GM19452 (cell line): ENCODE results near the gene HS1BP3.
A peak's percentile ranks its signal among the peaks of the same experiment; 100 is the strongest.

Experiments used
- ATAC-seq: cut with Tn5 transposase; IDR thresholded peaks from one replicate; pipeline ENCODE4 v1.9.1; 2021; ENCODE audit not compliant: unreplicated experiment

Gene HS1BP3

DNA sequence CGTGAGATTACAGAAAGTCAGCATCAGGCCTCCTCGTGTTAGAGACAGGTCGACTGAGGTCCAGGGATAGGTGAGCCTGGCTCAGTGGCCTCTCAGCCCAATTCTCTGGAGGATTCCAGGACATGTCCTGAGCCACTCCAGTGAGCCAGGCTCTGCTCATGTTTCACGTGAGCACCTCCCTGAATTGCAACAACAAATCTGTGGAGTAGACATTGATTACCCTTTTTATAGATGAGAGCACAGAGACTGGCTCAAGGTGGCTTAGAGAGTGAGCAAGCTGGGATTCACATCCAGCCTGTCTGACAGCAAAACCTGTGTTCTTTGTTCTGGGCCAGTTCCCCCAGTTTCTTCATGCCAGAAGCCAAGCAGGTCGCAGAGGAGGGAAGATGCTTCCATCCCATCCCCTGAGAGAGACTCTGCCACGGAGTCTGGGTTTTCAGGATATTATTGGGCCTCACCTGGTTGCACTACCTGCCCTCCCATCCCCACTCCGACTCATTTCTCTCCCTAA is 46.4 kb downstream of the HS1BP3 start:
- no peak for ATAC-seq

DNA sequence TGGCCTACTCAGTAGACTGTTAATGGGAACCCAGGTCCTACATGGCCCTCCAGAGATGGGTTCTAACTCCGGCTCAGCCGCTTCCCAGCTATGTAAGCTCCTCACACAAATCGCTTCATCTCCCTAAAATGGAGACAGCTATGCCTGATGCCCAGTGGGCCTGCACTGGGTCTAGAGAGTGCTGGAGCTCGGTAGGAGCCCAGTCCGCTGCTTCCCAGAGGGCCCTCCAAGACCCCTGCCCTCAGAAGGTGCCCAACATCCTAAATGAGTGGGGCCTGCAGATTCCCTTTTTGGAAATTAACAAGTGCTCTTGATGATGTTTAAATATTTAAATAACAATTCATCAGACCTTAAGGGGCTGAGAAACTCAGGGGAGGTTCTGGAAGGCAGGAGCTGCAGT is 47.1 kb downstream of the HS1BP3 start:
- ATAC-seq, result no peak

DNA sequence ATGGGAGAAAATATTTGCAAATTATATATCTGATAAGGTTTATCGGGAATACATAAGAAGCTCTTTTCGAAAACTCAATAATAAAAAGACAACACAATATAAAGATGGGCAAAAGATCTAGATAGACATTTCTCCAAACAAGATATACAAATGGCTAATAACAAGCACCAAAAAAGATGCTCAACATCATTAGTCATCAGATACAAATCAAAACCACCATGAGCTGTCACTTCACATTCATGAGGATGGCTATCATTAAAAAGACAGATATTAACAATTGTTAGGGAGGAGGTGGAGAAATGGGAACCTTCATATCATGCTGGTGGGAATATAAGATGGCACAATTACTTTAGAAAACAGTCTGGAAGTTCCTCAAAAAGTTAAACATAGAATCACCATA is 48.1 kb downstream of the HS1BP3 start:
- ATAC-seq, result no peak

DNA sequence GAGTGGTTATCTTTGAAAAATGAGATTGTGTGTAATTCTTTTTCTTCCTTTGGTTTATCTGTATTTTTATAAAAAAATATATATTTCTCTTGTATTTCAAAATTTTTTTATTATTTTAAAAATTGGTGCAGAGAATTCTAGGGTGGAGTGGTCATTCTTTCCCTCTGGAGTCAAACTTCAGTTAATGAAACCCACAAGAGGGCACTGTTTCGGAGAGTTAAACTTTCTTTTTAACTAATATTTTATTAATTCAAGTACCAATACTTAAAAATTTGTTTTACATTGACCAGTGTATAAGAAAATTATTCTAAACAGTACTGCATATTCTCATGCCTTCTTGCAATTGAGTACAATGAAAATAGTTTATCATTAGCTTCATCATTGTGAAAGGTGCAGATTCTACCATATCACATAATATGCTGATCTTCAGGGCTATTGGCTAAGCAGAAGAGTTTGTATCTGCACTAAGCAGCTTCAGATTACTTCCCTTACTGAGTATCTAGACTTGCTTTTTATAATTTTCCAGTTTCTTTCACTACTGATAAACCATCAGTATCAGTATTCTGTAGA is 50.1 kb downstream of the HS1BP3 start:
- ATAC-seq, result no peak

DNA sequence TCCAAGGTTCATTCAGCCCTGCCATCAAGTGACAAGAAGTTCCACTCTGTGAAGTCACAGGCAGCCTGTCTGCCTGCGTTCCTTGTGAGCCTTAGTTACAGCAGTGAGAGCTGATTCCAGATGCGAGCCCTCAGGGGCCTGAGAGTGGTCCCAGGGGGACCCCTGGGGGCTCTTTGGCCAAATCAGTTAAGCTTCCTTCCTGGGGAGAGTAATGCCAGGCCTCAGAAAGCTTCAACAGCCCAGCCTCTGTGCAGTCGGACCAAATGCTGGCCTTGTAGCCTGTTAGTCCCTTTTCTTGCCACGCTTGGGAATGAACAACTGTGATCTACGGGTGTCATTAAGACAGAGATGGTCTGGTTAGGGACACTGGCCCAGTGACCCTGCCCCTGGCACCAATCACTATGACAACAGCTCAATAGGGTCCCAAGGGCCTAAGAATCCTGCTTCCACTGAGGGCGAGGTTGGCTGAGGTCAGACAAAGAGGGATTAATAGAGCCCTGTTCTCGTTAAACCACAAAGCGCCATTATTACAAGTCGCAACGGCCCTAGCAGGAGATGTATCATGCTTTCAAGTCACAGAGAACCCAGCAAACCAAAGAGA is 50.9 kb downstream of the HS1BP3 start:
- ATAC-seq, result no peak

DNA sequence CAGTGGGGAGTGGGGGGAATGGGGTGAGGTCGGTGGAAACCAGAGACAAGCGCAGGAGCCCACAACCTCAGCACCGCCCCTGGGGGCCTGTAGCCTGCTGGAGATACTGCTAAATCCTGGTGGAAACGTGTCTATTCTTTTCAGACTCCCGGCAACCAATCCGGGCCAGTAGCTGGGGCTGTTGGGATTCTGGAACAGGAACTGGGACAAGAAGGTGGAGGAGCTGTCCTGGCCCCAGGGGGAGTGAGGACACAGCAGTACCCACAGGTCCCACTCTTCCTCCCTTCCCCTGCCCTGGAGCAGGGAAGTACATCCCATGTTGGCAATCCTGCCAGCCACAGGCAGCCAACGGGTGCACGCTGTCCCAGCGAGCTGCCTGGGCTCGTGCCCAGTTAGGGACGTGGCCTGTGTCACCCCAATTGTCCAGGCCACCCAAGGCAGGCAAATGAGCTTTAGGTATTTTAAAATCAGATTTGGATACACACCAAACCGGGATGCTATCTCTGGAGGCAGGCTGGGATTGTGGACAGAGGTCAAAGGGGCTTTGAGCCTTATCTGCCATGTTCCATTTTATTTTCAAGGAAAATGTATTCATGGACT is 51.8 kb downstream of the HS1BP3 start:
- no peak for ATAC-seq

DNA sequence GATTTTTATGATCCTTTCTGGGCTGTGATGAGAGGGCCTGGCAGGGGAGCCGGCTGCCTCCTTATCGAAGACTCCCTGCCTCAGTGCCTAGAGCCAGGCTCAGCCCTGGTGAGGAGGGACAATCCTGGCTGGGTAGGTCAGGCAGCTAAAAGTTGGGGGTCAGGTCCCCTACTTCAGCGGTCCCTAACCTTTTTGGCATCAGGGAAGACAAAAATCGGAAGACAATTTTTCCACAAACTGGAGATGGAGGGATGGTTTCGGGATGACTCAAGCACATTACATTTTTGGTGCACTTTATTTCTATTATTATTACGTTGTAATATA is 53.1 kb downstream of the HS1BP3 start:
- no peak for ATAC-seq

DNA sequence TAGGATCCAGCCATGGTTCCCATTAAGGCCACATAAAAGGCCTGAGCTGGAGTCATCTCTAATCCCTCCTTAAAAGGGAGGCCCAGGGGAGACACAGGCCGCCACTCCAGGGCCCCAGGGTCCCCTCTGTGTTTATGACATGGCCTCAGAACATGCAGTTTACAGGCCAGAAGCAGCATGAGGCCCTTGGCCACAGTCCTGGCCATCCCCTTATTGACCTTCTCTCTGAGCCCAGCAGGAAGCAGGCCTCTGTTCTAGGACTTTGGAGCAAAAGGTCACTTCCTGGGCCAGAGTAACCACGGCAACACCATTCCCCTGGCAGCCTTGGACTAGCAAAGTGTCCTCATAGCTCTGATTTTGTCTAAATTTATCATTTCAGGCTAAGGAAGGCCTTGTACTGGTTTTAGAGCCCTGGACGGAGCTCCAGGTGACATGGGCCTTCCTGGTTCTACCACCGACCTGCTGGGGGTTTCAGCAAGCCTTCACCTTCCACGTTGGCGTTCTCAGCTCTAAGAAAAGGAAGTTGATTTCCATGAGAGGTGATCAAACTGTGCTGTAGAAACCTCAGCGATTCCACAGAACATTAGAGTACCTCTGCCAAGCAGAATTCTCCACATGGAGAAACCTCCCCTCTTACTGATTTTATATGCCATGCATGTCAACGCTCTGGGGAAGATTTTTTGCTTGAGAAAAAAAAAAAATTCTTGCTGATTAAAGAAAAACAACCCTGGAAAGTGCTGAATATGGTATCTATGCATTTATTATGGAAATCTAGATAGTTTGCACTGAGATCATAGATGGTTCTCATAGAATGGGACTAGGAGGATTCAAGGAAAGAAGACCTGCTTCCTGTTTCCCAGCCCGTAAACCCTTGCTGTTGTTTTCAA is 53.7 kb downstream of the HS1BP3 start:
- no peak for ATAC-seq

DNA sequence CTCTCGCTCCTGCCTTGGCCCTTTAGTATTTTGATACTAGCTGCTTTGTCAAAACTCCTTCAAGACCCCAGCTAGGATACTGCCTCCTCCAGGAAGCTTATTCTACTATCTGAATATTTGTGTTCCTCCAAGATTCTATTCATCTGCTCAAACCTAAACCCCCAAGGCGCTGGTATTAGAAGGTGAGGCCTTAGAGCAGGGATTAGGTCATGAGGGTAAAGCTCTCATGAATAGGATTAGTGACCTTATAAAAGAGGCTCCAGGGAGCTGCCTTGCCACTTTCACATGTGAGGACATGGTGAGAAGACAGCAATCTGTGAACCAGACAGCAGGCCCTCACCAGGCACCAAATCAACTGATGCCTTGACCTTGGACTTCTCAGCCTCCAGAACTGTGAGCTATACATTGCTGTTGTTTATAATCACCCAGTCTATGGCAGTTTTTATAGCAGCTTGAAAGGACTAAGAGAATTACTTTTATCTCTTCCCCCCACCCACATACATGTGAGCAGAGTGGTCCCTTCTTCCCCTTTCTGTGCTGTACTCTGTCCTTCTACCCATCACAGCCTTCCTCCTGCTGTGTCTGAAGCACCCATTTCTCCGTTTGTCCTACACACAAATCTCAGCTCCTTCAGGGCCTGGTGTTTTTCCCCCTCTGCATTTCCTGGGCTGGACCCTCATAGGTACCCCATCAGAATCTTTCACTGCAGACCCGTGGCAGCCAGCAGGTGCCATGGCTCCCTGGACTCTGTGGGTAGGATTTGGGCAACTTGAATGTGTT is 54.5 kb downstream of the HS1BP3 start:
- peak; percentile 7 for ATAC-seq

DNA sequence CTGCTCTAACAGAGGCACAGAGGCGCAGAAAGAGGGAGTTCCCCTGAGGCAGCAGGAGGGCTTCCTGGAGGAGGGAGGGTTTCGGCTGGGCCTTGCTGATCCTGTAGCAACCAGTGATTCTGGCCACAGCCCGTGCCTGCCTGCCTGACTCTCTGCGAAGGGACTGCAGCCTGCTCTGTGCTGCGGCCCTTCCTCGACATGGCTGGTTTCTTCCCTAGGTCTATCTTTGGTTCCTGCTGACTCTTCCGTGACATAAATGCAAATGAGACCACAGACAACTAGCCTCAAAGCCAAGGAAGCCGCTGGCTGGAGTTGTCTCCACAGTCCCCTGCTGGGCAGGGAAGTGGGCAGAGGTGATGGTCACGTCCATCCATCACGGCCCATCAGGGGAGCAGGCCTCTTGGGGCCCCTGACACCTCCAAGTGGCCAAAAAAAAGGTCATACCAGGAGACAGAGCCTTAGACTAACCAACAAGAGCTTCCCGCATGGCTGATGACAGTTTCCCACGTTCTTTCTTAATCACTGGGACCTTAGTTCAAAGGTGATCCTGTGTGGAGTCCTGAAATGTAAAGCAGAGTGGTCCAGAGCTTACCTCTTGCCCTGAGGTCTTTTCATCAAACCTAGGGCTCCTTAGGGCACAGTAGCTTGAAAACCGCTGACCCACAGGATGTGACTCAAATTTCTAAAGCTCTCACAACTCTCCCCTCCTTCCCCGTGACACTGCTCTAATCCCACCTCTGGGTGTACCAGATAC is 55.3 kb downstream of the HS1BP3 start:
- peak; percentile 86 for ATAC-seq

DNA sequence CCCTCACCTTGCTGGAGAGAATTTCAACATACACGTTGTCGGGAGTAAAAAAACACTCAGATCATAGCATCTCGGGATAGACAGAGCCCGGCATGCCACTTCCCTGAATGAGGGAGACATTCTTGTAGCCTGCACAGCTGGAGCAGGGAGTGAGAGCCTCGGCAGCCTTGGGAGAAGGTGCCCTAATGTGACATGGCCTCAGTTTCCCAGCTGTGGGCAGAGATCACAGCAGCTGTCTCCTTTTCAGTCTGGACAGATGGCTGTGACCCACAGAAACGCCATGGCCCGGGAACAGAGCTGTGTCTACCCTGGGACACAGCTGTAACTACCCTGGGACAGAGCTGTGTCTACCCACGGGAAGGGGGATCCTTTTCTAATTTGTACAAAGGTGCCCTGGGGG is 55.9 kb downstream of the HS1BP3 start:
- ATAC-seq, result no peak

DNA sequence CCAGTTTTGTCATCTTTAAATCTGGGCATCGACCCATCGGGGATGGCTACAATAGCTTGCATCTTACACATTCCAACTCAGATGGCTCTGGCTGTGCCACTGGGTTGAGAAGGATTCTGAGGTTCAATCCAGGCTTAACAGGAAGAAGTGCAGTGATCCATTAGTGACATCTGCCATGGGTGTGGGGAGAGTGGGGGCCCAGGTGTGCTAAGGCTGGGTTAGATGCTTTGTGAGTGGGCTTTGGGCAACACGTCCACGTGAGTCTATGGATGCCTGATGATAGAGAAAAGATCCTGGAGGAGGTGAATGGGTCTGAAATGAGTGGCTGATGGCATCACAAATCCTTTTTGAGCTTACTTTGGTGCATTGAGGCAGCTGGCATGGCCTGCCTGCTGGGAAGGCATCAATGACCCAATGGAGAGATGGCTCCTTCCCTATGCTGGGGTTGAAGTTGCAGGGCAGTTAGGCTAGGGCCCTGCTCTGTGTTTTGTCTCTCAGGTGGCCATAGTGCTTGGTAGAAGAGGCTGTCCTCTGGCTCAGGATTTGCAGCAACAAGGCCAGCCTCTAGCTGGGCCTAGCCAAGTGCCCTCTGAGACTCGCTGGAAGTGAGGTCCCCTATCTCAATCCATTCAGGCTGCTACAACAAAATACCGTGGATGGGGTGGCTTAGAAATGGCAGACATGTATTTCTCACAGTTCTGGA is 56.7 kb downstream of the HS1BP3 start:
- no peak for ATAC-seq

DNA sequence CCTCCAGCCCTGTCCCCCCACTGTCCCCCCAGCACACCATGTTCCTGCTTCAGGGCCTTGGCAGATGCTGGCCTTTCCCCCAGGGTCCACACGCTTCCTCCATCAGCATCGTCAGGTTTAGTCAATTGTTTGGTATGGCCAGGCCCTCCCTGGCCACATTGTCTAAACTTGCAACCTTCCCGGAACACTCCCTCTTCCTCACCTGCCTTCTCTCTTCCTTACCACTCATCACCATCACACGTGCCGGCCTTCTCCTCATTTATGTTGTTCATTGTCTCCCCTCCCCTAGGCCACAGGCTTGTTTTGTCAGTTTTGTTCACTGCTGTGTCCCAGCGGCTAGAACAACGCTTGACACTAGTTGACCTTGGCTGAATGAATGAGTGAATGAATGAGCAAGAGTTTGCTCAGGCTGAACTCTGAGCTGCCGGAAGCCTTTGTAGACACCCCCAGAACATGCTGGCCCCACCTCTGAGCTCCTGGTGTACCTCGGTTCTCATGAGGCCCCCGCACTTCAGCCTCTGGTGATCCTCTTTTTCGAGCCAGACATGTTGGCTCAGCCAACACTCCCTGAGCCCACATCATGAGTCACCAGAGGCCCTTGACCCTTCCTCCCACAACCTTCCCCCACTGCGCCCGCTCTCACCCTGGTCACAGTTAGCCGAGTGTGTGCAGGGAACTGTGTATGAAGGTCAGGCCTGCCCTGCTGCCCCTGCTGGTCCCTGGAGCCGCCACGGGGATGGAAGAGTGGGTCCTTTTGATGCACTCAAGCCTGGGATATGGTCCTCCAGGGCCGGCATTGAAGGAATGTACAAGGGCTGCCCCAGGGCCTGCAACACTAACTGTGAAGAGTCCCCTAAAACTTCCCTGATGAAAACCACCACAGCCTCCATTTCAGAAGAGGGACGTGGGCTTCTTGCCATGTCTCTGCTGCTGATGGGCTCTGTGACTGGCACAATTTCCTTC is 57.5 kb downstream of the HS1BP3 start:
- ATAC-seq, result no peak

DNA sequence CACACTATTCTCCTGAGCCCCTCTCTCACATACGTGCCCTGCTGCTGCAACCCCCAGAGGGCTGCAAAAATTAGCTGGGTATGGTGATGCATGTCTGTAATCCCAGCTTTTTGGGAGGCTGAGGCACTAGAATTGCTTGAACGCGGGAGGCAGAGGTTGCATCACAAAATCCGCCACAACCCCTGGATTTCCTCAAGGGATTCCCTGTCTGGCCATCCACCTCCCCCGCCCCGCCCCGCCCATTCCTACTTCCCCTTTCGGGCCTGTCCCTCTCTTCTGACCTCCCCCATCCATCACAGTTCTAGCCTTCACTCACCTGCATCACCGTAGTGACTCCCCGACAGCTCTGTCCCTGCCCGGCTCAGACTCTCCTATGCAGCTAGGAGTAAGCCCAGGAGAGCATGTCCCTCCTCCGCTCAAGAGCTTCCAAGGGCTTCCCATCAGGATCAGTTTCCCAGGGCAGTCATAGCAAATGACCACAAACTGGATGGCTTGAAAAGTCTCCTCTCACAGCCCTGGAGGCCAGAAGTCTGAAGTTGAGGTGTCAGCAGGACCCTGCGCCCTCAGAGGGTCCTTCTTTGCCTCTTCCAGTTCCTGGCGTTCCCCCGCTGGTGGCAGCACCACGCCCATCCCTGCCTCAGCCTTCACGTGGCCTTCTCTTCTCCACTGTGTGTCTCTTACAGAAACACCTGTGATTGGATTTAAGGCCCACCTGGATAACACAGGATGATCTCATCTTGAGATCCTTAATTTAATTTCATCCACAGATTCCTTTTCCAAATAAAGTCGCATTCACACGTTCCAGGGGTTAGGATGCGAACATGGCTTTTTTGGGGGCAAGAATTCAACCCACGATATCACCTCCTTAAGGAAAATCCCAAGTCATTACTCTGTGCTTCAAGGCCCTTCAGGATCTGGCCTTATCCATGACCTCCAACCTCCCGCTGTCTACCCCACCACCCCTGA is 58.5 kb downstream of the HS1BP3 start:
- no peak for ATAC-seq

DNA sequence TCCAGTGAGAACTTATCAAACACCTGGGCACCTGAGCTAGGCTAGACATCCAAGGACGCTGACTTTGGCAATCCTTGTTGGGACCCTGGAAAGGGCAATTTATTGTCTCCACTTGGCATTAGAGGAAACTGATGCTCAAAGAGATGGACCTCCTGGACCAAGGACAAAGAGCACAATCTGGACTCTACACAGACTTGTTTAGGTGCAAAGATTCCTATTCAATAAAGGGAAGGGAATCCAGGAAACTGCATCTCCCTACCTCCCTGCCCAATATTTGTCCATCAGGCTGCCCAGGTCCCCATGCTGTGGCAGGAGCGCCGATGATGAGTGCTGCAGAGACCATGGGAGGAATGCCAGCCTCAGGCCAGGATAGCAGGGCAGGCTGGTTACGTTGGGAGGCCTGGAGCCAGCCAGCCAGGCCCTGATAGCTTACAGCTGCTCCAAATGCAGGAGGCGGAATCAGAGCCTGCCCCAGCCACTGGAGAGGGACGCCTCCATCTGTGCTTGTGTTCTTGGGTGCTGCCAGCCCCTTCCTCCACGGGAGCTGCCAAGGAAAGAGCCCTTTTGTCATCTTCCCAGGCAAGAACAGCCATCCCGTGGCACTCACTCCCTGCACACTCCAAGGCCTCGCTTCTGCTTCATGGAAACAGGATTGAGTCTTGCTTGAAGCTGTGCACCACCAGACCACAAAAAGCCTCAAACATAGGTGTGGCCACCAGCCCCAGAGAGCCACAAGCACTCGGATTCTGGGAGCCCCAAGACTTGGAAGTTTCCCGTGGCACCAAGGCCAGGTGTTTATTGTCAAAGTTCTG is 60.0 kb downstream of the HS1BP3 start:
- ATAC-seq, result no peak

DNA sequence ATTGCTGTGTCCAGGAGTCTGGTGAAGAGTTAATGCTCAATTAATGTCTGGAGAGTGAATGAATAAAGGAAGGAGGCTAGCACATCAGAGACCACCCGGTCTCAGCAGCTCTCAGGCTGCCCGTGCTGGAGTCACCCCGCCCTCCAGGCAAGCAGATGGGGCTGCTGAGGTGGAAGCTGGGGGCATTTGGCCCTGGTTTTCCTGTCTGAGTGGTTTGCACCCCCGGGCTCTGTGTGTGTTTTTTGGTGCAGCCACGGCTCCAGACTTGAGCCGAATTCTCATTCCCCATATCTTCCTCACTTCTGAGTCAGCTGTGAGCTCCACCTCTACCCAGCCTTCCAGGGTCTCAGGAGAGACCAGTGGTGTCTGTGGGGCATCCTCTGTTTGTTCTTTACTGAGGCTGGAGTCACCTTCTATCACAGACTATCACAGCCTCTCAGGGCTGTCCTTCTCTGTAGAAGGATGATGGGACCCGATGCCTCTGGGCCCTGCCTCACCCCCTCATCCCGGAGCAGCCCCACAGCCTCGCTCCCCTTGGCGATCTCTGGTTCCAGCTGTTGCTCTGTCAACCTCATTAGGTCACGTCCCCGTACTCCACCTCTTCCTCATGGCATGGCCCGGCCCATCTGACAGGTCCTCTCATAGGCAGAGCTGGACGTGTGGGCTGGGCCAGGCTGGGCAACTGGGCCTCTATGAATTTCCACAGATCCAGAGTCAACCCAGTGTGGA is 60.8 kb downstream of the HS1BP3 start:
- no peak for ATAC-seq
